ENCODE data around the gene PTPRU. TPM values are rescaled to one million over a fixed set of nuclear protein-coding genes. Genes with fewer than 3 reads are reported as not detected.

PTPRU gene
- total RNA-seq, 1 donor from 2014 or later, result 17.7 TPM

DNA sequence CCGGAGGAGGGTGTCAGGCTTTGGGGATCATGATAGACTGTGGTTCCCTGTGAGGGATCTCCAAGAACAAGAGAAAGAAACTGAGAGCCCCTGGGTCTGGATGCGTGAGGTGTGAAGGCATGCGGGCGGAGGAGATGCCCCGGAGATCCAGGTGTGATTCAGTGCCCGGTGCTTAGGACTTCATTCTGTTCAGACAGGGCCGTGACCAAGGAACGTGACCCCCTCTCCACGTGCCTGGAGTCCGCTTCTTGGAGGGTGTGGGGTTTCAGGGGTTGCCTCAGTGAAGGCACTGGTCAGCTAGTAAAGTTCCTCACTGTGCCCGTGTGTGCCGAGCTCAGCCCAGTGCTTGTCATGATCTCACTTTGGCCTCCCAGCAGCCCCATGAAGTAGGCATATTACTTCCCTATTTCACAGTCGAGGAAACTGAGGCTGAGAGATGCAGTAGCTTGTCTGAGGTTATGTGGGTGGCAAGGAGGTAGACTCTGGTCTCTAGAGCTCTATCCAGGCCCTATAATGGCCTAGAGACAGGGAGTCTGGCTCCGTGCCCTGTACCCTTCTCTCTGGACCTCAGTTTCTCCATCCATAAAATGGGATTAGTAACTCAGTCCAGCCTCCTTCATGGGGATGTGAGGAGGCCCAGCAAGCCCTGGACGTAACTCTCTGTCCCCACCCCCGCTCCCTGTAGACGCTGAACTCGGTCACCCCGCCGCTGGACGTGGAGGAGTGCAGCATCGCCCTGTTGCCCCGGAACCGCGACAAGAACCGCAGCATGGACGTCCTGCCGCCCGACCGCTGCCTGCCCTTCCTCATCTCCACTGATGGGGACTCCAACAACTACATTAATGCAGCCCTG is 81.0 kb downstream of the PTPRU start:
- no peak for DNase-seq (ENCODE audit: low spot score)

DNA sequence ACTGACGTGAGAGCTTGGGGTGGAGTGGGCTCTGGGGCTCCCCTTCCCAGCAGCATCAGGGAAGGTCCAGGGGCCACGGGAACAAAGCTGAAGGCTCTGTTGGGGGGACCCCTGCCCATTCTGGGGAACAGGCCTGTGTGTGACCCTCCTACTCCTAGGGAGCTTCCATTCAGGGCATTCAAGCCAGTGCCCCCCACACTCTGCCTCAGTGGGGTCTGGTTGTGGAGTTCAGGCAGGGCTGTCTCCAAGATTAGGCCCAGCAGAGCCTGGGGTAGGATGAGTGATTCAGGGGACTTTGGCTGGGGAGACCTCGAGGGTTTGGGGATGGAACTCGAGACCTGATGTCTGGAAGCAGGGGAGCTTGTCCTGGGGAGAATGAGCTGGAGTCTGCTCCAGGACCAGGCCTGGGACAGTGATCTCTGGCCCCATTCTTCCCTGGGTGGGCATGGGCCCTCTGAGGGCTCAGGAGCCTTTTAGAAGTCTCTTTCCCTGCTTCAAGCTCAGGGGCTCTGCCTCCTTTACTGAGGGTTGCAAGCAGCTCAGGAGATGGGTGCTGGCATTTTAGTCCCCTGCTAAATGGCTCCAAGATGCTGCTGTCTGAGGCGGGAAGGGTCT is 81.7 kb downstream of the PTPRU start:
- DNase-seq (ENCODE audit: low spot score), result no peak

DNA sequence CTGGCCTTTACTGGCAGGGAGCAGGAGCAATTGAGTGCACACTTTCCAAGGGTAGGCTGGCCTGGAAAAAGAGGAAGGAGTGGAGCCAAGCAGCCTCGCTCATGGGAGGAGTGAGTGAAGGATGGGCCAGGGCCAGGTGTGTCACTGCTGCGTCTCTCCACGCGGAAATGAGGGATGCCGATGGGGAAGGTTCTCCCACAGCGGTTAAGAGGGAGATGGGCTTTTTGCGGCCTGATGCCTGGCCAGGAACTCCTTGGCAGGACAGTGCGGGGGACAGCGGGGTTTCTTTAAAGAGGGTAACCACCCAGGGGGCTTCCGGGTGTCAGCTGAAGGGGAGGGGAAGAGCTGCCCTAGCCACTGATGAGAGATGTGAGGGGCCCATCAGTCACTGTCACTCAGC is 82.4 kb downstream of the PTPRU start:
- no peak for DNase-seq (ENCODE audit: low spot score)

GRCh38 chr1:29319300-29320110 is 83.2 kb downstream of the PTPRU start:
- no peak for DNase-seq (ENCODE audit: low spot score)

GRCh38 chr1:29320156-29320940 is 84.0 kb downstream of the PTPRU start:
- no peak for DNase-seq (ENCODE audit: low spot score)

- DNase-seq (ENCODE audit: low spot score), result no peak
These were observed 84.9 kb downstream of the PTPRU start for GRCh38 chr1:29321176-29321575.

- no peak for DNase-seq (ENCODE audit: low spot score)
These were observed 85.9 kb downstream of the PTPRU start for GRCh38 chr1:29322147-29322694.

DNA sequence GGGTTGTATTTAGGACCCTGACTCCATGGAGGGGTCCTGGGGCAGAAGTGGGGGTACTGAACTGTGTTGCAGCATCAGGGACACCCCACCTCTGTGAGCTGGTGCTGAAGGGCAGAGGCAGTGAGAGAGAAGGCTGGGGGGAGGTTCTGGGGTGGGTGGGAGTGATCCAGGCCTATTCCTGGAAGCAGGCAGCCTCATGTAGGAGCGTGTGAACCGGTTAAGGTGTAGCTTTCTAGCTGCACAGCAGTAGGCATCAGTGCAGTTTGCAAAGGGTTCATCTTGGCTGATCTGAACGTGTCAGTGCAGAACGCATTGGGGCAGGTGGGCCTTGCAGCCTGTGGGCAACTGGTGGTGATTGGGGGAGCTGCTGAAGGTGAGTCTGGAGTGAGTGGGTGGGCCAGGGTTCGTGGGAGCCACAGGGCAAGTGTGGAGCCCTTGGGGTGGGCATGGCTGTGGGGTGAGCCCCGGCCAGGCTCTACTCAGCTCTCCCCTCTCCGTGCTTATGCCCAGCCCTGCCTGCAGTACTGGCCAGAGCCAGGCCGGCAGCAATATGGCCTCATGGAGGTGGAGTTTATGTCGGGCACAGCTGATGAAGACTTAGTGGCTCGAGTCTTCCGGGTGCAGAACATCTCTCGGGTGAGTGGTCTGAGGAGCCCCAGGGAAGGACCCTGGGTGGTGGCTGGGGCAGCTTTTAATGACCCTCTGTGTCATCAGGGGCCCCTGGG is 86.7 kb downstream of the PTPRU start:
- no peak for DNase-seq (ENCODE audit: low spot score)

- no peak for DNase-seq (ENCODE audit: low spot score)
These were observed 87.3 kb downstream of the PTPRU start for GRCh38 chr1:29323636-29324035.

- DNase-seq (ENCODE audit: low spot score), result no peak
These were observed 87.9 kb downstream of the PTPRU start for GRCh38 chr1:29324202-29324601.

- no peak for DNase-seq (ENCODE audit: low spot score)
These were observed 88.5 kb downstream of the PTPRU start for GRCh38 chr1:29324771-29325351.

DNA sequence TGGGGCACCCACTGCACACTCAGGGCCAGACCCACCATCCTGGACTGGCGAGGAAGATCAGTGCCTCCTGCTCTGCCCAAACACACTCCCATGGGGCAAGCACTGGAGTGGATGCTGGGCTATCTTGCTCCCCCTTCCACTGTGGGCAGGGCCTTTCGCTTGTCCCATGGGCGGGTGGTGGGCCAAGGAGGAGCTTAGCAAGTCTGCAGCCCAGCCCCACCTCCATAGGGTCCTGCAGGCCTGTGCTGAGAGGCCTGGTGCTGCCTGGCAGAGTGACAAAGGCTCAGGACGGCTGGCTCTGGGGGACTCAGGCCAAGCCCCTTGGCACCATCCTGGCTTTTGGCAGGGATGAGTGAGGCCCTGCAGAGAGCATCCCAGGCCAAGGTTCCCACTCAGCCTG is 89.4 kb downstream of the PTPRU start:
- no peak for DNase-seq (ENCODE audit: low spot score)

- DNase-seq (ENCODE audit: low spot score), result no peak
These were observed 89.8 kb downstream of the PTPRU start for GRCh38 chr1:29326123-29326522.

- DNase-seq (ENCODE audit: low spot score), result no peak
These were observed 91.1 kb downstream of the PTPRU start for GRCh38 chr1:29327223-29327935.

GRCh38 chr1:29329022-29329775 is 92.9 kb downstream of the PTPRU start:
- no peak for DNase-seq (ENCODE audit: low spot score)

GRCh38 chr1:29330089-29330488 is 93.8 kb downstream of the PTPRU start:
- no peak for DNase-seq (ENCODE audit: low spot score)

- no peak for DNase-seq (ENCODE audit: low spot score)
These were observed 94.5 kb downstream of the PTPRU start for GRCh38 chr1:29330856-29331255.

DNA sequence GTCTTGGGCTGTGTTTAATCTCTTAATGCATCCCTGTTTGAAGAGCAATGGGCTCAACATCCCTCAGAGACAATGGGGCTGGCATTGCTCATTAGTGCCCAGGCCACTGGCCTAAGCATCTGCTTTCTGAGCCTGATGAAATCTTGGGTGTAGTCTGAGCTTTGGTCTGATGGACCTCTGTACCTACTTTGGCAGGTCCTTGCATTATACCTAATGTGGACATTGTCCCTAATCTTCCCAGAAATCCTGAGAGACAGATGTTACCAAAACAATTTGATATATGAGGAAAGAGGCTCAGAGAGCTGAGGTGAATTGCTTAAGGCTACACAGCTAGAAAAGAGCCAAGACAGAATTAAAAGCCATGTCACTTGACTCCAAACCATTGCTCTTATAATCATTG is 95.0 kb downstream of the PTPRU start:
- DNase-seq (ENCODE audit: low spot score), result no peak

DNA sequence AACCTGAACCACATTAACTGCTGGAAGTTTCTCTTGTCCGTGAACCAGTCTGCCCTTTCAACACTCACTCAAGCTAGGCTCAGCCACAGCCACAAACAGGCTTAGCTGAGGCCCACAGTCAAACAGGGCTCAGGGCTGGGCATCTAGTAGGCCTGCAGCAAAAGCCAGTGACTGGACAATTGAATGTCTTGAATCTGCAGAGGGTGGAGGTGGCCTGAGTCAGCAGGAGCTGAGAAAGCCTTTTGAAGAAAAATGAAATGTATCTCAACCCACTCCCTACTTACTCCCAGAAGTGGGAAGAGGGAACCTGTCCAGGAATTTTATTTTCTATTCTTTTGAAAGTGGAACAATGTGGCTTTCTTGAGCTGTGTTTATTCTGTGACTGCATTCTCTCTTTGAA is 95.4 kb downstream of the PTPRU start:
- DNase-seq (ENCODE audit: low spot score), result no peak
